Stimulated activated CD8-positive, alpha-beta memory T cell treated with anti-CD3 and anti-CD28 coated beads, Interleukin-7, amount 100 ng/mL, for 4 hours (primary cell): ENCODE measurements around the gene KPTN.

Experiments used
- DNase-seq, 2 donors: peaks; one replicate each; pipeline ENCODE4 v3.0.0-alpha.2; 2020; ENCODE audit warnings: low read depth in 2 of 2

The KPTN gene

DNA sequence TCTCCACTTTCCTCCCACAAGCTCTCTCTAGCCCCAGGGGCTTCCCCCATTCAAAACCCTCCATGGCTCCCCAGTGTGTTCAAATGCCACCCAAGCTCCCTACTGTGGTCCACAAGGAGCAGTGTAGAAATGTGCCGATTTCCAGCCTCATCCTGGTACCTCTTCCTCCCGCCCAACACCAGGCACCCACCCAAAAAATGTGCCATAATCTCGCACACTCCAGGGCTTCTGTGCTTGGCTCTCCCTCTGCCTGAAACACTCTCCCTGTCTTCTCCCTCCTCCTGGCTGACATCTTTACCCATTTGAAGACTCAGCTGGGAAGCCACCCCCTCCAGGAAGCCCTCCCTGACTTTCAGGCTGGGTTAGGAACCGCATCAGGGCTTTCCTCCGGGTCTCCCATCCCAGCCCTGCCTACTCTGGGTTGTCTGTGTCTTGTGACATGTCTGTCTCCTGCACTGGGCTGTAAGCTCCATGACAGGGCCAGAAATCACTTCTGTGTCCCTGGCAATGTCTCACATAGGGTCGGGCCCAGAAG is 48.1 kb downstream of the KPTN start:
- DNase-seq = no peak

DNA sequence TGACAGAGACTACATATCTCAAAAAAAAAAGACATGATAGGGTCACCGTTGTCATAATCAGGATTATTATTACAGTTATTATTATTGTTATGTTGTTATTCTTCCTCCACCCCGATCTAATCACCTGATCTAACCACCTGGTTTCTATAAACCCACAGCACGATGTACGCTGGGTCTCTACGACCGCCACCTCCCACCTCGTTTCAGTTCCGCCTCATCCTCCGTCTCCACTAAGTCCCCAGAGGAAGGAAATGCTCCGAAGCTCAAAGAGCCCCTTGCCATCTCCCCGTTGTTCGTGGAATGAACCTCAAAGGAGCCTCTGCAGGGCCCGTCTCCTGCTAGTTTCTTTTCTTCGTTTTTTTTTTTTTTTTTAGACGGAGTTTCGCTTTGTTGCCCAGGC is 48.8 kb downstream of the KPTN start:
- no peak for DNase-seq

DNA sequence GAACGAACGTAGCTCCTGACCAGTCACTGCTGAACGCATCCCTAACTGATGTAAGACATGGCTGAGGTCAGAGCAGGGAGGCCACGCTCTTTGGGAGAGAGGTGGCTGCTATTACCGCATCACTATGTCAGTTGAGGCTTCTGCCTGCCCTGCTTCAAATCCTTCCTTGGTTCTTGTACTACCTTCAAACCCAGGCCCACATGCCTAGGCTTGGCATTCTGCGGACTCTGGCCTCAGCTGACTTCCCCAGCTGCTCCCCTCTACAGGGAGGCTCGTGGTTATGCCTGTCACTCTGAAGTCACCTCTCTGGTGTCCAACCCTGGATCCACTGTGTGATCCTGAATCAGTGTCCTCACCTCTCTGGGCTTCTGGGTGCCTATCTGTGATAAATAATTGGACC is 49.9 kb downstream of the KPTN start:
- no peak for DNase-seq

DNA sequence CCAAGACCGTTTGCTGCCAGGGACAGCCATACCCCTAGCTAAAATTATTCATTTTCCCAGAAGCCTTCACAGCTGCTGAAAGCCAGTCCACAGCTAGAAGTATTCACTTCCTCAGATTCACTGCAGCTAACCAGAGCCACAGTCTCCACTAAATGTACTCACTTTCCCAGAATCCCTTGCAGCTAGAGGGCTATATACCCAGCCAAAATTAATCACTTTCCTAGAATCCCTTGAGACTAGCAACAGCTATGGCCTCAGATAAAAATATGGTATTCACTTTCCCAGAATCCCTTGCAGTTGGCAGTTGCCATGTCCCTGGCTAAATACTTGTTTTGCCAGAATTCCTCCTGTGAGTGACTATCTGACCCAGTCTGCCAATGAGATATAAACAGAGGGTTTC is 50.9 kb downstream of the KPTN start:
- DNase-seq = no peak

GRCh38 chr19:47432499-47432898 is 51.5 kb downstream of the KPTN start:
- DNase-seq = no peak

DNA sequence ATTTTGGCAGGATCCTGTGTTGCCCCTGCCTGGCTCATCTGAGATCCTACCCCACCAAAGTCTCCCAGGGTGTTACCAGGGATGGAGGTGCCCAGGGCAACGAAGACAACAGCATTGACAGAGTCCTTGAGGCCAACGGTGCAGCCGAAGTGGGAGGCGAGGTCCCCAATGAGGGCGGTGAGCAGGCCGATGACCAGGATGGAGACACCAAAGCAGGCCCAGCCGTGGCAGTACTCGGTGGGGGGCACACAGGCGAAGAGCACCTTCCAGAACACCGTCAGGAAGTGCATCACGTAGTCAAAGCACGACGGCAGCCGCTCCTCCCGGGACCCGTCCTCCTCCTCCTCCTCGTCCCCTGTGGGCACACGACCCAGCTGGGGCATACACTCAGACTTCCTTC is 51.9 kb downstream of the KPTN start:
- DNase-seq = no peak

GRCh38 chr19:47430041-47430802 is 53.8 kb downstream of the KPTN start:
- DNase-seq = no peak

GRCh38 chr19:47429140-47429793 is 54.8 kb downstream of the KPTN start:
- no peak for DNase-seq

- peak; percentile 73 to 88 for DNase-seq
These were observed 55.7 kb downstream of the KPTN start for GRCh38 chr19:47428177-47428894.

- DNase-seq = peak in 1 of 2 donors; percentile 31
These were observed 56.5 kb downstream of the KPTN start for GRCh38 chr19:47427241-47428176.
